NCI-H526 treated with DMSO at 0.1 percent for 48 hours (cell line): ENCODE measurements around the gene EREG.
"Not testable (repeated sequence)": the region's sequence is repeated elsewhere in the genome, so short reads cannot be mapped to it uniquely, and the experiment has no call there.

Experiments
- DNase-seq: peaks from one replicate; lab custom pipeline; 2025; lab: John Stamatoyannopoulos, UW

Gene EREG

DNA sequence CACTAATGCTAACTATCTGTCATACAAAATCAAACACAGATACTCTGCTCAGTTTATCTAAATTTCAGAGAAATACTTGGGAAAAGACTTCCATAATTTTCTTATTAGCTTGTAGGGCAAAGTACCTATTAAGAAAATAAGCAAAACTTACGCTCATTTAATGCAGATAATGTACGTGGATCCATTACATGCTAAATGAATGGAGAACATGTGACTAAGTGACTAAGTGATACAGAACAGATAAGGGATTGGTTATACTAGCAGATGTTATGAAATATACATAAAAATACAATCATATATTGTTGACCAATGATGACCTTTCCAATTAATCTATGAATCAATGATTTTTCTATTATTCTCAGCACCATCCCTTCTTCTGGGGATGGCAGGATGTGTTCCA lies 25.7 kb downstream of the EREG start:
- DNase-seq: no peak

DNA sequence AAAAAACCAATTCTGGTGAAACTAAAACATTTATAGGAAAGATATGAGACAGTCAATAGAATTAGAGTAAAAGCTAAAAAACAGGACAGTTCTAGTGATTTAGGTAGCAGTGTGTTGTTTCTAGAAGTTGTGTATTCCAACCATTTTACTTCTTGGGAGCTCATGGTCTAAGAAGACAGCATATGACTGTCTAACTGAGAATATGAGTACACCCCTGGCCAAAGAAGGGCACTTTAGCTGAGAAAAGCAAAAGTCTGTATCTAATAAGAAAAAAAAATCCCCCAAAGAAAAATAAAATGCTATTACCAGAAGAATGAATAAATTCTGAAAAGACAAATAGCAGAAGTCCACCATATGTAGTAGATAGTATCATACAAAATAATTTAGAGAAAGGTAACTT lies 26.4 kb downstream of the EREG start:
- DNase-seq: no peak

- DNase-seq: no peak
Measured at GRCh38 chr4:74391890-74392475, 27.0 kb downstream of the EREG start.

- DNase-seq: no peak
Measured at GRCh38 chr4:74394476-74395136, 29.7 kb downstream of the EREG start.

GRCh38 chr4:74395633-74396032 lies 30.7 kb downstream of the EREG start:
- DNase-seq: no peak

GRCh38 chr4:74397748-74398426 lies 32.9 kb downstream of the EREG start:
- DNase-seq: no peak

DNA sequence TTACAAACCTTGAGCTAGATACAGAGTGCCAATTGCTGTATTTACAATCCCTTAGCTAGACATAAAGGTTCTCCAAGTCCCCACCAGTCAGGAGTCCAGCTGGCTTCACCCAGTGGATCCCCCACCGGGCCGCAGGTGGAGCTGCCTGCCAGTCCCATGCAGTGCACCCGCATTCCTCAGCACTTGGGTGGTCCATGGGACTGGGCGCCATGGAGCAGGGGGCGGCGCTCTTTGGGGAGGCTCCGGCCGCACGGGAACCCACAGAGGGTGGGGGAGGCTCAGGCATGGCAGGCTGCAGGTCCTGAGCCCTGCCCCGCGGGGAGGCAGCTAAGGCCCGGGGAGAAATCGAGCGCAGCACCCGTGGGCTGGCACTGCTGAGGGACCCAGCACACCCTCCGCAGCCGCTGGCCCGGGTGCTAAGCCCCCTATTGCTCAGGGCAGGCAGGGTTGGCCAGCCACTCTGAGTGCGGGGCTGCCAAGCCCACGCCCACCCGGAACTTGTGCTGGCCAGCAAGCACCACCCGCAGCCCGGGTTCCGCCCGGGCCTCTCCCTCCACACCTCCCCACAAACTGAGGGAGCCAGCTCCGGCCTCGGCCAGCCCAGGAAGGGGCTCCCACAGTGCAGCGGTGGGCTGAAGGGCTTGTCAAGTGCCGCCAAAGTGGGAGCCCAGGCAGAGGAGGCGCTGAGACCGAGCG lies 34.1 kb downstream of the EREG start:
- not testable (repeated sequence) for DNase-seq

DNA sequence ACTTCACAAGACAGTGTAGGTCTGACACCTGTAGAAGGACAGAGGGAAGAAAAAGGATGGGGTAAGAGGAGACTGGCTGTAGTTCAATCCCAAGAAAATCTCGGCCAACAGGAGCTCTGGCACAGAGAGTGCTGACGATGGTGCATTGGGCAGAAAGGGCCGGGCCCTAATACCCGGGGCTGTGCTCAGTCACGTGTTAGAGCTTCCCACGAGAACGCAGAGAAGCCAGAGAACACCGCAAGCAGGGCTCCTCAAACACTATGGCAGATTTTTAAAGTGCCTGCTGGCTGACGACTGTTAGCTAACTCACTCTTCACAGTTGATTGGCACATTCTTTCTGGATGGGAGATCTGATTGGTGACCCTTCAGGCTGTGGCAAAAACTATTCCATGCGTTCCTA lies 35.5 kb downstream of the EREG start:
- DNase-seq: no peak

GRCh38 chr4:74402692-74403456 lies 37.9 kb downstream of the EREG start:
- no peak for DNase-seq

DNA sequence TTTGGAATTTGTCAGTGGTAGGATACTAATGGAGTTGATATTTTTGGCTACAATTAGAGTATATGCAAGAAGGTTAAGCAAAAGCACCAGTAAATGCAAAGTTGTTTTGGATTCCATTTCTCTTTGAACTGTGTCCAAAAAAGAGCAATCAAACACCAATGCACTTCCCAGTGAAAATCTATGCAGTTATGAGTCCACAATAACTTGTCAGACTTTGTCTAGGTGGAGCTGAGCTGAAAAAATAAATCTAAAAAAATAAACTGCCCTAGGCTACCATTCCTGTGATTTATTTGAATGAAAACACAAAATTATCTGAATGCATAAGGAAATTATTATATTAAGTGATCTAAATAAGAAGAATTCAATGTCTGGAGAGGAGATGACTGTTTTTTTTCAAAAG lies 42.9 kb downstream of the EREG start:
- DNase-seq: no peak

GRCh38 chr4:74408639-74409038 lies 43.7 kb downstream of the EREG start:
- no peak for DNase-seq

DNA sequence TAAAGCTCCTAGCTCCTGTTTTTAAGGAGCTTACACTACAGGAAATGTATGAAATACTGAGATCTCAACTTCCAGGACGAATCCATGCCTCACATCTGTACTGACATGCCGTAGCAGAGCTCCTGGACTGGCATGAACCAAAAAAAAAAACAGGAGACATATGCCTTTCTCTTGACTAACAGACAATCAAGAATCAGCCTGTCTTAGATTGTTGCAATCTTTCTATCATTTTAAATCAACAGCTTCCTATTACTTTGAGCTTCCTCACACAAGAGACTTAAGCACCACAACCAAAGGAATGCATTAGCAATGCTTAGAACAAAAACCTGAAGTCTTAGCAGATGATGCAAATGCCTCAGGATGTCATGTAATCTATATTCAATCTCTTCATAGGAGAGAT lies 45.3 kb downstream of the EREG start:
- DNase-seq: no peak

DNA sequence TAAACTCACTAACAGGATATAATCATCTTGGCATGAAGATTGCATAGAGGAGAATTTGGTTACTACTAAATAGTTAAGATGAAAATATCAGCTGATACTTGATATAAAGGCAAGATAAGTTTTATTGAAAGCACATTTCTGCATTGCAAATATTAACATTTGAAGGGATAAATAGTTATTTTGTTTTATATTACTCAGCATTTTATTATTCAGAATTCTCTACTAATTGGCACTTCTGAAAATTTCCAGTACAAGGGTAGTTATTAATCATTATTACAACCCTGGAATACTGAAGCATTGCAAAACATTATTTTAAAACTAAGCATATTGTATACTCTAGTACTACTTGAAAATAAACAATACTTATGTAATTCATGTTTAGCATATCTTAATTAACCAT lies 47.3 kb downstream of the EREG start:
- DNase-seq: no peak

- DNase-seq: no peak
Measured at GRCh38 chr4:74413265-74413664, 48.3 kb downstream of the EREG start.

DNA sequence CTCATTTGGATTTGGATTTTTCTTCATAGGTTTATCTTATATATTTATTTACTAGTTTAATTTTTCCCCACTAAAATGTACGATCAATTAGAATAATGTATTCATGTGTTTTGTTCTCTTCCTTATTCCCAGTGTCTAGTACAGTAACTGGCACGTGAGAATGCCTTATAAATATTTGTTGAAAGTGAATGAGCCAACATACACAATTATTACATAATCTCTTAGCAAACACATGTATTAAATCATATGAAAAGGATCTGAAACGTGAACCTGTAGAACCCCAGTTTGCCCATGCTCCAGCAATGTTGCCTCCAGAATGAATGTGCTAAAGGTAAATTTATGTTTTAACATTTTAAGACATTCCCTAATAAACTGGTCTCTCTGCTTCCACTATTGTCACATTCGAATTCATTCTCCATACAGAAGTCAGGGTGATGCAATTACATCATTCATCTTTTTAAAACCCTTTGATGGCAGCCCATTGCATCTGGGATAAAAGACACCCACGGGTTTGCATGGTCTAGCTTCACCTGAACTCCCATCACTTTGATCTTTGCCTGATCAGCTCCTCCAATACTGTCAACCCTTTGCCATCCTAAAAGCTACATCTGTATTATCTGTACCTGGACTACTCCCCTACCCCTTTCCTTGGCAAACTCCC lies 49.3 kb downstream of the EREG start:
- DNase-seq: no peak

DNA sequence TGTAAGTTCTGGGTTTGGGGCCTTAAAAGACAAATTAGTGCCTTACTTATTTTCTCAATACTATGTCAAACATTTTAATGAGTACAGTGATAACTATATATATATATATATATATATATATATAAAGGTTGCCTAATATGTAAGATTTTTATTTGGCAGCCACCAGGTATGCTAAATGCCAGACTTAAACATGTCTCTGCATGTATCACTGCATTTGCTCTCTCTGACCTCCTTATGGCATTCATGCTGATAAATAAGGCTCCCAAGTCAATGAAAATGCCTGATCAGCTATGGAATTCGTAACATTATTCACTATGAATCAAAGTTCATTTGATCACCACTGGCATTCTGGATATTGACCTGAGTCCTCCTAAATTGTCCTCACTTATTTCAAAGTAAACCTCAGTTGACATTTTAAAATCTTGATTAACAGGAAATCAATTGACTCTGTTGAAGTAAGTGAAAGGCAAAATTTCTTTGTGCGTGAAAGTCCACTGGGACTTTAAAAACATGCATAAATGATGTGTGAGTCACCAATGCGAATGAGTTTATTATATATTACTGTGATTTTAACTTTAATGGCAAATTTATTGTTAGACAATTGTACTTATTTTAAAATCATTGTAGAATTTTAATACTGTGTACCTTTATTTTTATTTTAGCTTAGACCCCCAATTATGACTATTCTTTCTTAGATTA lies 50.8 kb downstream of the EREG start:
- DNase-seq: no peak

DNA sequence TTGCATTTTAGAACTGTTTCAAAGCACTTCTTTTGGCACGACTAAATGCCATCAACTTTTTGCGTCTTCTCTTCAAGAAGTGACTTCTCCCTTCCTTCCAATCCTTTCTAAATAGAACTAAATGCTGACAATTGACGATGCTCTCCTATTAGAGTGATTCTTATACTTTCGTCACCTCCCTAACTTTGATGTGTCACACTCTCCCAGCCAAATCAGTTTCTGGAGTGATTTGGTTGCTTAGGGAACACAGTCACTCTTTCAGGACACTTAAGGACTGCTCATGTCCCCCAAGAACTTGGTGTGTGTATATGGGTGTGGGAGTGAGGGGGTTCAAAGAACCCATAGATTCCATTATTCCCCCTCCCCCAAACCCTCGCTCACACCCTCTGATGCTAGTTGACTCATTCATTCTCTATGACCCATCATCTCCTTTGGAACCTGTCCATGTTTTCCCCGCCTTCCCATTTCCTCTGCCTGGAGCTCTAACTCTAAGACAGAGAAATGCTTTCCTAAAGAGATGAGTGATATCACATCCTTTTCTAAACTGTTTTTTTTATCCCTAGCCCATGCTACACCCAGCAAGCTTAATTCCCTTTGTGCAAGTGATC lies 53.2 kb downstream of the EREG start:
- no peak for DNase-seq

GRCh38 chr4:74420863-74421262 lies 55.9 kb downstream of the EREG start:
- no peak for DNase-seq

DNA sequence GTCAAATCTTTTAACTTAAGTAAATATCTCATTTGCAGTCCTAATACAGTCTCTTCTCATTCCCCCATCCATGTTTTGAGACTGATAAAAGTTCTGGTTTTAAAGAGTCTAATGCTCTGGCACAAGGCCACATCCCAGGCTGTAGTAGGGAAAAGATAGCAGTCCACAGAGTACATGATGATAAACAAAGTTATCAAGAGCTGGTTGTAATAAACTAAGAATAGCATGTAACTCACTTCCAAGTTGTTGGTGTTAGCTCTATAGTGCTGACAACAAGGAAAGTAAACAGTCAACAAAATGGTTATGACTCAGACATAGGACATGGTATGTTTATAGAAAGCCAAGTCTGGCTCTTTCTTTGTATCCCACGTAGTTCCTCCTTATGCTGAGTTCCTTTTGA lies 58.2 kb downstream of the EREG start:
- DNase-seq: no peak

- no peak for DNase-seq
Measured at GRCh38 chr4:74424111-74424510, 59.2 kb downstream of the EREG start.

GRCh38 chr4:74426101-74426500 lies 61.2 kb downstream of the EREG start:
- DNase-seq: no peak
